Neuron (in vitro differentiated cells): ENCODE data around the gene TERB2.
"Not testable (repeated sequence)": the region's sequence is repeated elsewhere in the genome, so short reads cannot be mapped to it uniquely, and the experiment has no call there.

ENCODE experiments used
- H2AFZ ChIP-seq: one replicate; pipeline ENCODE4 v1.6.1; 2013; ENCODE audit warnings: low read depth, mild to moderate bottlenecking, inconsistent platforms, low read length, moderate library complexity
- H3K27me3 ChIP-seq: one replicate; pipeline ENCODE4 v1.6.1; 2013; ENCODE audit warnings: low read length; ENCODE audit not compliant: insufficient read depth
- H3K36me3 ChIP-seq: one replicate; pipeline ENCODE4 v1.6.1; 2013; ENCODE audit warnings: low read length; ENCODE audit not compliant: insufficient read depth
- H3K4me1 ChIP-seq: one replicate; pipeline ENCODE4 v1.6.1; 2013; ENCODE audit warnings: low read length; ENCODE audit not compliant: insufficient read depth
- H3K4me3 ChIP-seq: 2 replicates; pipeline ENCODE4 v1.5.1; 2013; ENCODE audit warnings: mild to moderate bottlenecking, low read length, moderate library complexity
- H3K9me3 ChIP-seq: one replicate; pipeline ENCODE4 v1.6.1; 2013; ENCODE audit warnings: low read length

The TERB2 gene, protein sequence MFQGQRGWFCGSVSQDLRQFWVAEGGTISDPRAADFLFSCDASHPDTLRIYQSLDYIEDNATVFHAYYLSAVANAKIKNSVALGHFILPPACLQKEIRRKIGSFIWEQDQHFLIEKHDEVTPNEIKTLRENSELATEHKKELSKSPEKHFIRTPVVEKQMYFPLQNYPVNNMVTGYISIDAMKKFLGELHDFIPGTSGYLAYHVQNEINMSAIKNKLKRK

GRCh38 chr15:44956388-44956787 is at the start of gene TERB2:
TSS of gene TERB2 (plus strand) at chr15:44956687. CDS start at chr15:44956719, 32 bp downstream.
- Histone ChIP-seq H3K9me3 (no peaks in the 10 kb centered on the region), H3K27me3 (no peaks in the 10 kb centered on the region), H3K4me1 (no peaks in the 10 kb centered on the region), H3K36me3 (no peaks in the 10 kb centered on the region), H2AFZ (no peak within 1 kb of the TSS), H3K4me3 (no peak within 1 kb of the TSS)

DNA sequence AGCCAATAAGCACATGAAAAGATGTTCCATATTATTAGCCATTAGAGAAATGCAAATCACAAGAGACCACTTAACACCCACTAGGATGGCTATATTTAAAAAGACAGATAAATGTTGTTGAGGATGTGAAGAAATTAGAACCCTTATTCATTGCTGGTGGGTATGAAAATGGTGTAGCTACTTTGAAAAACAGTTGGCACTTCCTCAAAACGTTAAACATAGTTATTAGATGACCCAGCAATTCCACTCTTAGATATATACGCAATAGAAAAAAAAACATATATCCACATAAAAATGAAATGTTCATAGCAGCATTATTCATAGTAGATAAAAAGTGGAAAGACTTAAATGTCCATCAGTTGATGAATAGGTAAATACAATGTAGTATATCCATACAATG is 47.1 kb upstream of the TERB2 start:
- H3K4me1 ChIP-seq = no peaks in the 10 kb centered on the region
- H3K36me3 ChIP-seq = no peaks in the 10 kb centered on the region
- H3K4me3 ChIP-seq = no peak overlapping the region
- H2AFZ ChIP-seq = no peak overlapping the region
- H3K9me3 ChIP-seq = no peaks in the 10 kb centered on the region
- H3K27me3 ChIP-seq = peaks cover 3% of the 10 kb centered on the region

GRCh38 chr15:44910981-44911625 is 45.4 kb upstream of the TERB2 start:
- Histone ChIP-seq H3K27me3 (peaks cover 2% of the 10 kb centered on the region), H3K9me3 (no peaks in the 10 kb centered on the region), H3K36me3 (no peaks in the 10 kb centered on the region), H2AFZ (no peak overlapping the region), H3K4me1 (no peaks in the 10 kb centered on the region), H3K4me3 (no peak overlapping the region)

DNA sequence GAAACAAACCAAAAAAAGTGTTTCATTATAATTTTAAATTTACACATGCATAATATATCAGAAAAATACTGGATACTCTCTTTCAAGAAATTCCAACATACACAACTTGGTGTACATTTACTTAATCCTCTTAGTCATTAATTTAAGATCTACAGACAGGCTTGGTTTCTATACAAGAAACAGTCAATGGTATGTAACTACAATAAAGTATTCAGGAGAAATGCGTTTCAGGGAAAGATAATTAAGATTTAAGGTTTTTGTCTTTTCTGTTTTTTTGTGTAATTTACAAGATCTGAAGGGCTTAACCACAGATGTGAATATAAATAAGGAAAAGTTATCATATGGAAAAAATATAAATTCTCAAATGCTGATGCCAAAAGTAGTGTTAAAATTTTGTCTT is 44.3 kb upstream of the TERB2 start:
- not testable (repeated sequence) for H3K27me3 ChIP-seq, H3K4me1 ChIP-seq, H2AFZ ChIP-seq, H3K36me3 ChIP-seq, H3K4me3 ChIP-seq, H3K9me3 ChIP-seq

DNA sequence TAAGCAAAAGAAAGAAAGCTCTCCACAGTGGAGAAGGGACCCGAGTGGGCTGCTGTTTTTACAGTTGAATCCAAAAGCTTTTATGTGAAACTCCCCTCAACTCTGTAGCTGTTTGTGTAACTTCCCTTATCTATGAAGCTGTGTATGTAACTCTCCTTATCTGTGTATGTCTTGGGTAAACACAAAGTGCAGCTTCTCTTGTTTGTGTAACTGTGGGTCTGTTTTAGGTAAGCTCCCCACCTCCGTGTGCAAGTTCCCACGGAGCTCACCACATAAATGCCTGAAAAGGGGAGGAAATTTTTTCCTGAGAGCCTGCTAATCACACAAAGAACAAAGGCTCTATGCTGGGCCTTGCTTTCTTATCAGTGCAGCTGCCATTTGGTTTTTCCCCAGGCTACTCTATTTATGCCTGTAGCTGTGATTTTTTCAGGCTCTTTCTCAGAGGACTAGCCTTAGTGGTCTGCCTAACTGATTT is 43.5 kb upstream of the TERB2 start:
- H3K36me3 ChIP-seq, H2AFZ ChIP-seq, H3K27me3 ChIP-seq, H3K9me3 ChIP-seq, H3K4me1 ChIP-seq, H3K4me3 ChIP-seq: not testable (repeated sequence)

DNA sequence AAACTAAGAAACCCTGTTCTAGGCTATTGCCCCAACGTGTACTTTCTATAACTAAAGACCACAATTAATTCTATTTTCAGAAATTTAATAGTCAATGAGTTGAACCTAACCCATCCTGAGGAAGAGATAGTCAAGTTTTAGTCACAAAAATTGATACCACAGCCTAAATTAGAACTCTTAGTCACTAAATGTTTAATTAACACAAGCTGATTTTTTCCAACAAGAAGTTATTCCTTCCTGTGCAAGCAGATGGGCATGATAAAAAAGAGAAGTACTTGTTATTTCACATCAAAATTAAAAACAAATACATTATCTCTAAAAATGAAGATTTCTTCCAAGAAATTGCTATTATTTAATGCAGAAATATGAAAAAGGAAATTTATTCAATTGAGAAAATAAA is 38.4 kb upstream of the TERB2 start:
- H3K36me3 ChIP-seq = no peaks in the 10 kb centered on the region
- no peak overlapping the region for H3K4me3 ChIP-seq
- H3K27me3 ChIP-seq = peaks cover 2% of the 10 kb centered on the region
- H3K4me1 ChIP-seq = no peaks in the 10 kb centered on the region
- H2AFZ ChIP-seq = no peak overlapping the region
- no peaks in the 10 kb centered on the region for H3K9me3 ChIP-seq

GRCh38 chr15:44928658-44929057 is 27.8 kb upstream of the TERB2 start:
- not testable (repeated sequence) for H3K4me3 ChIP-seq, H3K4me1 ChIP-seq, H3K36me3 ChIP-seq, H3K9me3 ChIP-seq, H3K27me3 ChIP-seq, H2AFZ ChIP-seq

DNA sequence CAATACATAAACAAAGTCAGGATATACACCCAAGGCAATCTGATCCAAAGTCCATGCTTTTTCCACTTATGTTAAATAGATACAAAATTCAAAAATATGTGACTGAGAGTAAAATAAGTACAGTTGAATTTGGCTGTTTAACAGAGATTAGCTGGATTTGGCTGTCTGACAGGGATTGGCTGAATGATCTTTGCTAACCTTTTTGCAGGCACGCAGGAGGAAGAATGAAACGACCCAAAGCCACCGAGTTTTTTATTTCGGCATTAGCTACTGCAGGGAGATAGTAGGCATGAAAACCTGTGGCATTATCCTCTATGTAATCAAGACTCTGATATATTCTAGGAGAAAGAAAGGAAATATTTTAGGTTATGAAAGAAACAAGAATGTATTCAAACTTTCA is 26.2 kb upstream of the TERB2 start:
- H3K9me3 ChIP-seq, H3K36me3 ChIP-seq, H3K4me1 ChIP-seq, H2AFZ ChIP-seq, H3K27me3 ChIP-seq, H3K4me3 ChIP-seq: not testable (repeated sequence)

DNA sequence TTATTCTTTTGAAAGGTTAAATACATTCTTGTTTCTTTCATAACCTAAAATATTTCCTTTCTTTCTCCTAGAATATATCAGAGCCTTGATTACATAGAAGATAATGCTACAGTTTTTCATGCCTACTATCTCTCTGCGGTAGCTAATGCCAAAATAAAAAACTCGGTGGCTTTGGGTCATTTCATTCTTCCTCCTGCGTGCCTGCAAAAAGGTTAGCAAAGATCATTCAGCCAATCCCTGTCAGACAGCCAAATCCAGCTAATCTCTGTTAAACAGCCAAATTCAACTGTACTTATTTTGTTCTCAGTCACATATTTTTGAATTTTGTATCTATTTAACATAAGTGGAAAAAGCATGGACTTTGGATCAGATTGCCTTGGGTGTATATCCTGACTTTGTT is 1.8 kb downstream of the TERB2 start:
- not testable (repeated sequence) for H2AFZ ChIP-seq, H3K4me3 ChIP-seq, H3K9me3 ChIP-seq, H3K36me3 ChIP-seq, H3K27me3 ChIP-seq, H3K4me1 ChIP-seq

- Histone ChIP-seq H3K27me3 (no peaks in the 10 kb centered on the region), H3K9me3 (no peaks in the 10 kb centered on the region), H3K4me3 (no peak overlapping the region), H3K4me1 (no peaks in the 10 kb centered on the region), H2AFZ (no peak overlapping the region), H3K36me3 (no peaks in the 10 kb centered on the region)
Measured at GRCh38 chr15:44968475-44968874, 12.0 kb downstream of the TERB2 start.

DNA sequence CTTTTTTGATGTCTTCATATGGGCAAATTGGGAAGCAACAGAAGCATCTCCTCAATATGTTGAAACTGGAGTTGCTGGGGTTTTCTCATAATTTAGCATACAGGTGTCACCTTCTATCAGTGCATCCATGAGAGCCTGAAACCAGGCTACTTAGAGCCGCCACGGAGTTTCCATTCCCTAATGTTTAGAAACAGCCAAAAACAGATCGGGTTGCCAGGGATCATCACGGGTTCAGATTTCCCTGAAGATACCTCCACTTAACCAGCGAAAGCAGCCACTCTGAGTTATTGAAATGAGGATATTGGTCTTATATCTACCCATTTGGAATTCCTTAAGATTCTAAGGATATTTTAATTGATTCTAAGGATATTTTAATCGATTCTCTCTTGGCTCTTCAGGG is 14.5 kb downstream of the TERB2 start:
- no peaks in the 10 kb centered on the region for H3K27me3 ChIP-seq
- H3K4me1 ChIP-seq = no peaks in the 10 kb centered on the region
- H3K4me3 ChIP-seq = no peak overlapping the region
- H3K9me3 ChIP-seq = no peaks in the 10 kb centered on the region
- no peaks in the 10 kb centered on the region for H3K36me3 ChIP-seq
- H2AFZ ChIP-seq = no peak overlapping the region

DNA sequence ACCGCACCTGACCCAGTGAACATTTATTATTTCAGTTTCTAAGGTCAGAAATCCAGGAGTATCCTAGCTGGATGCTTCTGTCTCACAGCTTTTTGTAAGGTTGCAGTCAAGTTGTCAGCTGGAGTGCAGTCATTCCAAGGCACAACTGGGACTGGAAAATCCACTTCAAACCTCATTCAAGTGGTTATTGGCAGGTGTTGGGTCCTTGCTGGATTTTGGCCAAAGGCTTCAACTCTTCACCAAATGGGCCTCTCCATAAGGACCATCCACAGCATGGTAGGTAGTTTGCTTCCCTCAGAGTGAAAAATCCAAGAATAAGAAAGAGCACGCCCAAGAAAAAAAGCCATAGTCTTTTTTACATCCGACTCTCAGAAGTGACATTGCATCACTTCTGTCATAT is 19.7 kb downstream of the TERB2 start:
- not testable (repeated sequence) for H3K27me3 ChIP-seq, H3K9me3 ChIP-seq, H3K4me3 ChIP-seq, H2AFZ ChIP-seq, H3K4me1 ChIP-seq, H3K36me3 ChIP-seq

DNA sequence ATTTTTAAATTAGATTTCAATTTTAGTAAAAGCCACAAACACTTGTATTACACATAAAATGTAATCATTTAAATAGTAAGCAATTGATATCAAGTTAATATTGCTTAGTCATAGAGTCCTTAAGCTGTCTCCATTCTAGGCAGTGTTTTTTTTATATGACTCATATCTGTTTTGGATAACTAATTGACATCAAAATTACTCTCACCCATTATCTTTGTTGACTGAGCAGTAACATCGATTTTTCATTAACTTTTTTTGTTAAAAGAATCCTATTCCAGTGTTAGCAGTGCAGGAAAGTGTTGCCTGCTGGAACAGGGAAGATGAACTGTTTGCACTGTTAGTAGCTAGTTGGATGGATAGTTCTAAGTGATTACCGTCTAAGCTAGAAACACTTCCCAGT is 21.3 kb downstream of the TERB2 start:
- H2AFZ ChIP-seq, H3K4me1 ChIP-seq, H3K4me3 ChIP-seq, H3K27me3 ChIP-seq, H3K9me3 ChIP-seq, H3K36me3 ChIP-seq: not testable (repeated sequence)
